Hepatocyte (in vitro differentiated cells): ENCODE measurements around the gene MYL4.

Experiments
- EZH2 ChIP-seq: fragments of 200-600 bp; sonication (generic); IDR thresholded peaks from 2 replicates; pipeline ENCODE4 v1.6.1; 2016; ENCODE audit warnings: antibody characterized with exemption, mild to moderate bottlenecking, borderline replicate concordance
- EZH2phosphoT487 ChIP-seq: fragments of 200-600 bp; sonication (generic); IDR thresholded peaks from one replicate; pipeline ENCODE4 v1.6.1; 2018; ENCODE audit warnings: antibody characterized with exemption, mild to moderate bottlenecking, low read depth, moderate library complexity; ENCODE audit not compliant: unreplicated experiment, severe bottlenecking
- TF ChIP-seq, protein P1 (sequence below): fragments of 200-600 bp; sonication (generic); IDR thresholded peaks from 2 replicates; pipeline ENCODE4 v1.5.1; 2016; ENCODE audit warnings: antibody characterized with exemption, mild to moderate bottlenecking; ENCODE audit not compliant: poor library complexity

DNA sequence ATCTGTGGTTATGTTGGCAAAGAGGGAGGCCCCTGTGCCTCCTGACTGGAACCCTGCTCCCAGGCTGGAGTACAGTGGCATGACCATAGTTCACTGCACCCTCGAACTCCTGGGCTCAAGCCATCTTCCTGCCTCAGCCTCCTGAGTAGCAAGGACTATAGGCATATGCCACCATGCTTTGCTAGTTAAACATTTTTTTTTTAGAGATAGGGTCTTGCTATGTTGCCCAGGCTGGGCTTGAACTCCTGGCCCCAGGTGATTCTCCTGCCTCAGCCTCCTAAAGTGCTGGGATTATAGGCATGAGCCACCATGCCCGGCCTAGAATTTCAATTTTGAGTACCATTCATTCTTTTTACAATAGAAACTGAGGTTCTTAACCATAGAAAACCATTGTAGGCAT lies 23.3 kb downstream of the MYL4 start:
- TF ChIP-seq, protein P1, sequence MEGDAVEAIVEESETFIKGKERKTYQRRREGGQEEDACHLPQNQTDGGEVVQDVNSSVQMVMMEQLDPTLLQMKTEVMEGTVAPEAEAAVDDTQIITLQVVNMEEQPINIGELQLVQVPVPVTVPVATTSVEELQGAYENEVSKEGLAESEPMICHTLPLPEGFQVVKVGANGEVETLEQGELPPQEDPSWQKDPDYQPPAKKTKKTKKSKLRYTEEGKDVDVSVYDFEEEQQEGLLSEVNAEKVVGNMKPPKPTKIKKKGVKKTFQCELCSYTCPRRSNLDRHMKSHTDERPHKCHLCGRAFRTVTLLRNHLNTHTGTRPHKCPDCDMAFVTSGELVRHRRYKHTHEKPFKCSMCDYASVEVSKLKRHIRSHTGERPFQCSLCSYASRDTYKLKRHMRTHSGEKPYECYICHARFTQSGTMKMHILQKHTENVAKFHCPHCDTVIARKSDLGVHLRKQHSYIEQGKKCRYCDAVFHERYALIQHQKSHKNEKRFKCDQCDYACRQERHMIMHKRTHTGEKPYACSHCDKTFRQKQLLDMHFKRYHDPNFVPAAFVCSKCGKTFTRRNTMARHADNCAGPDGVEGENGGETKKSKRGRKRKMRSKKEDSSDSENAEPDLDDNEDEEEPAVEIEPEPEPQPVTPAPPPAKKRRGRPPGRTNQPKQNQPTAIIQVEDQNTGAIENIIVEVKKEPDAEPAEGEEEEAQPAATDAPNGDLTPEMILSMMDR: no peak
- TF ChIP-seq EZH2phosphoT487 (no peak), EZH2 (no peak)
